Activated CD4-positive, alpha-beta T cell treated with anti-CD3 and anti-CD28 coated beads for 24 hours (primary cell): ENCODE results near the gene TMPRSS6.

Experiments used
- DNase-seq, 2 donors: peaks; one replicate each; pipeline ENCODE4 v3.0.0-alpha.2; 2020; ENCODE audit warnings: low read depth in 2 of 2

Gene TMPRSS6

GRCh38 chr22:37065961-37066360 is 43.6 kb downstream of the TMPRSS6 start:
- DNase-seq = no peak

GRCh38 chr22:37065180-37065579 is 44.3 kb downstream of the TMPRSS6 start:
- DNase-seq = no peak

- no peak for DNase-seq
These were observed 45.0 kb downstream of the TMPRSS6 start for GRCh38 chr22:37064553-37064952.

GRCh38 chr22:37063431-37064420 is 45.8 kb downstream of the TMPRSS6 start:
- no peak for DNase-seq

GRCh38 chr22:37062702-37063381 is 46.7 kb downstream of the TMPRSS6 start:
- no peak for DNase-seq

GRCh38 chr22:37062376-37062675 is 47.2 kb downstream of the TMPRSS6 start:
- no peak for DNase-seq

- no peak for DNase-seq
These were observed 47.7 kb downstream of the TMPRSS6 start for GRCh38 chr22:37061611-37062375.

- peak; percentile 34 to 58 for DNase-seq
These were observed 48.5 kb downstream of the TMPRSS6 start for GRCh38 chr22:37060801-37061610.

- no peak for DNase-seq
These were observed 49.5 kb downstream of the TMPRSS6 start for GRCh38 chr22:37059876-37060449.

GRCh38 chr22:37058917-37059701 is 50.4 kb downstream of the TMPRSS6 start:
- no peak for DNase-seq

- no peak for DNase-seq
These were observed 51.6 kb downstream of the TMPRSS6 start for GRCh38 chr22:37057796-37058510.

- DNase-seq = no peak
These were observed 52.3 kb downstream of the TMPRSS6 start for GRCh38 chr22:37057226-37057625.

- DNase-seq = no peak
These were observed 53.3 kb downstream of the TMPRSS6 start for GRCh38 chr22:37056246-37056645.

- DNase-seq = no peak
These were observed 54.7 kb downstream of the TMPRSS6 start for GRCh38 chr22:37054600-37055365.

GRCh38 chr22:37054056-37054395 is 55.5 kb downstream of the TMPRSS6 start:
- DNase-seq = no peak

- DNase-seq = no peak
These were observed 56.0 kb downstream of the TMPRSS6 start for GRCh38 chr22:37053310-37054055.

- no peak for DNase-seq
These were observed 56.9 kb downstream of the TMPRSS6 start for GRCh38 chr22:37052386-37053309.
